ENCODE results near the gene OOSP1. TPM values are rescaled to one million over a fixed set of nuclear protein-coding genes. Genes with fewer than 3 reads are reported as not detected.

The OOSP1 gene
- total RNA-seq, 1 donor from 2014 or later = not detected

GRCh38 chr11:59983212-59983611 is 45.0 kb downstream of the OOSP1 start:
- H3K4me3 Mint-ChIP-seq (ENCODE audit: unreplicated experiment) = no peak overlapping the region
- no peaks in the 10 kb centered on the region for H3K36me3 Mint-ChIP-seq (ENCODE audit: unreplicated experiment)
- TF ChIP-seq, protein P1, sequence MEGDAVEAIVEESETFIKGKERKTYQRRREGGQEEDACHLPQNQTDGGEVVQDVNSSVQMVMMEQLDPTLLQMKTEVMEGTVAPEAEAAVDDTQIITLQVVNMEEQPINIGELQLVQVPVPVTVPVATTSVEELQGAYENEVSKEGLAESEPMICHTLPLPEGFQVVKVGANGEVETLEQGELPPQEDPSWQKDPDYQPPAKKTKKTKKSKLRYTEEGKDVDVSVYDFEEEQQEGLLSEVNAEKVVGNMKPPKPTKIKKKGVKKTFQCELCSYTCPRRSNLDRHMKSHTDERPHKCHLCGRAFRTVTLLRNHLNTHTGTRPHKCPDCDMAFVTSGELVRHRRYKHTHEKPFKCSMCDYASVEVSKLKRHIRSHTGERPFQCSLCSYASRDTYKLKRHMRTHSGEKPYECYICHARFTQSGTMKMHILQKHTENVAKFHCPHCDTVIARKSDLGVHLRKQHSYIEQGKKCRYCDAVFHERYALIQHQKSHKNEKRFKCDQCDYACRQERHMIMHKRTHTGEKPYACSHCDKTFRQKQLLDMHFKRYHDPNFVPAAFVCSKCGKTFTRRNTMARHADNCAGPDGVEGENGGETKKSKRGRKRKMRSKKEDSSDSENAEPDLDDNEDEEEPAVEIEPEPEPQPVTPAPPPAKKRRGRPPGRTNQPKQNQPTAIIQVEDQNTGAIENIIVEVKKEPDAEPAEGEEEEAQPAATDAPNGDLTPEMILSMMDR (IDR thresholded peaks at IDR 0.05) = no peak
- H3K27ac Mint-ChIP-seq (ENCODE audit: unreplicated experiment) = no peak overlapping the region
- no peaks in the 10 kb centered on the region for H3K27me3 Mint-ChIP-seq (ENCODE audit: unreplicated experiment)
- no peaks in the 10 kb centered on the region for H3K9me3 Mint-ChIP-seq (ENCODE audit: unreplicated experiment)
- DNase-seq (ENCODE audit: extremely low spot score, unreplicated experiment) = no peak
- no peaks in the 10 kb centered on the region for H3K4me1 Mint-ChIP-seq (ENCODE audit: unreplicated experiment)

GRCh38 chr11:59984368-59984767 is 46.1 kb downstream of the OOSP1 start:
- Mint-ChIP-seq H3K27me3 (ENCODE audit: unreplicated experiment) (no peaks in the 10 kb centered on the region), H3K27ac (ENCODE audit: unreplicated experiment) (no peak overlapping the region), H3K9me3 (ENCODE audit: unreplicated experiment) (peaks cover 6% of the 10 kb centered on the region), H3K36me3 (ENCODE audit: unreplicated experiment) (no peaks in the 10 kb centered on the region), H3K4me3 (ENCODE audit: unreplicated experiment) (no peak overlapping the region), H3K4me1 (ENCODE audit: unreplicated experiment) (no peaks in the 10 kb centered on the region)
- TF ChIP-seq, protein P1 (IDR thresholded peaks at IDR 0.05) = no peak
- no peak for DNase-seq (ENCODE audit: extremely low spot score, unreplicated experiment)

GRCh38 chr11:59990421-59990820 is 52.2 kb downstream of the OOSP1 start:
- Mint-ChIP-seq H3K27me3 (ENCODE audit: unreplicated experiment) (no peaks in the 10 kb centered on the region), H3K4me1 (ENCODE audit: unreplicated experiment) (no peaks in the 10 kb centered on the region), H3K4me3 (ENCODE audit: unreplicated experiment) (no peak overlapping the region)

GRCh38 chr11:59992425-59992824 is 54.2 kb downstream of the OOSP1 start:
- TF ChIP-seq, protein P1 (IDR thresholded peaks at IDR 0.05) = no peak

More at GRCh38 chr11:59990421-59990820, 52.2 kb downstream of the OOSP1 start:
- H3K9me3 Mint-ChIP-seq (ENCODE audit: unreplicated experiment) = peaks cover 19% of the 10 kb centered on the region
- H3K36me3 Mint-ChIP-seq (ENCODE audit: unreplicated experiment) = no peaks in the 10 kb centered on the region
- TF ChIP-seq, protein P1 (IDR thresholded peaks at IDR 0.05) = no peak
- DNase-seq (ENCODE audit: extremely low spot score, unreplicated experiment) = no peak
- no peak overlapping the region for H3K27ac Mint-ChIP-seq (ENCODE audit: unreplicated experiment)

GRCh38 chr11:59997800-59998199 is 59.6 kb downstream of the OOSP1 start:
- TF ChIP-seq, protein P1 (IDR thresholded peaks at IDR 0.05) = no peak
- H3K36me3 Mint-ChIP-seq (ENCODE audit: unreplicated experiment) = no peaks in the 10 kb centered on the region
- H3K9me3 Mint-ChIP-seq (ENCODE audit: unreplicated experiment) = no peaks in the 10 kb centered on the region
- H3K27ac Mint-ChIP-seq (ENCODE audit: unreplicated experiment) = no peak overlapping the region
- H3K27me3 Mint-ChIP-seq (ENCODE audit: unreplicated experiment) = peaks cover 4% of the 10 kb centered on the region
- no peaks in the 10 kb centered on the region for H3K4me1 Mint-ChIP-seq (ENCODE audit: unreplicated experiment)
- no peak for DNase-seq (ENCODE audit: extremely low spot score, unreplicated experiment)
- no peak overlapping the region for H3K4me3 Mint-ChIP-seq (ENCODE audit: unreplicated experiment)

More at GRCh38 chr11:59992425-59992824, 54.2 kb downstream of the OOSP1 start:
- Mint-ChIP-seq H3K9me3 (ENCODE audit: unreplicated experiment) (peaks cover 19% of the 10 kb centered on the region), H3K27me3 (ENCODE audit: unreplicated experiment) (no peaks in the 10 kb centered on the region), H3K27ac (ENCODE audit: unreplicated experiment) (no peak overlapping the region), H3K36me3 (ENCODE audit: unreplicated experiment) (no peaks in the 10 kb centered on the region), H3K4me3 (ENCODE audit: unreplicated experiment) (no peak overlapping the region), H3K4me1 (ENCODE audit: unreplicated experiment) (no peaks in the 10 kb centered on the region)
- DNase-seq (ENCODE audit: extremely low spot score, unreplicated experiment) = no peak
